Smooth muscle cell (in vitro differentiated cells): ENCODE data around the gene MICAL2. TPM values are rescaled to one million over a fixed set of nuclear protein-coding genes. Genes with fewer than 3 reads are reported as not detected.

Source experiments
- DNase-seq: peaks from one replicate; lab custom pipeline; 2025; ENCODE audit not compliant: unreplicated experiment; lab: John Stamatoyannopoulos, UW
- H2AFZ ChIP-seq: fragments of 200-600 bp; sonication (generic); 2 replicates; pipeline ENCODE4 v1.6.0; 2016; ENCODE audit warnings: antibody characterized with exemption, low read depth, mild to moderate bottlenecking
- H3F3A ChIP-seq: fragments of 200-600 bp; sonication (generic); 2 replicates; pipeline ENCODE4 v1.6.0; 2017; ENCODE audit warnings: antibody characterized with exemption, low read depth
- H3K27ac ChIP-seq: fragments of 200-600 bp; sonication (generic); 2 replicates; pipeline ENCODE4 v1.5.1; 2016; ENCODE audit warnings: low read depth, mild to moderate bottlenecking
- H3K27me3 ChIP-seq: fragments of 200-600 bp; sonication (generic); 2 replicates; pipeline ENCODE4 v1.6.1; 2016; ENCODE audit warnings: low read depth, mild to moderate bottlenecking
- H3K36me3 ChIP-seq: fragments of 200-600 bp; sonication (generic); 2 replicates; pipeline ENCODE4 v1.5.1; 2016; ENCODE audit warnings: low read depth
- H3K4me1 ChIP-seq: fragments of 200-600 bp; sonication (generic); 2 replicates; pipeline ENCODE4 v1.5.1; 2016; ENCODE audit warnings: low read depth
- H3K4me2 ChIP-seq: fragments of 200-600 bp; sonication (generic); 2 replicates; pipeline ENCODE4 v1.6.0; 2016; ENCODE audit warnings: mild to moderate bottlenecking
- H3K4me3 ChIP-seq: fragments of 200-600 bp; sonication (generic); 2 replicates; pipeline ENCODE4 v1.5.1; 2016; ENCODE audit warnings: mild to moderate bottlenecking
- H3K79me2 ChIP-seq: fragments of 200-600 bp; sonication (generic); 2 replicates; pipeline ENCODE4 v1.6.0; 2016; ENCODE audit warnings: low read depth, mild to moderate bottlenecking
- H3K9ac ChIP-seq: fragments of 200-600 bp; sonication (generic); 2 replicates; pipeline ENCODE4 v1.6.0; 2016; ENCODE audit warnings: low read depth
- H3K9me3 ChIP-seq: fragments of 200-600 bp; sonication (generic); replicated peaks from 2 replicates; pipeline ENCODE4 v1.5.1; 2016; ENCODE audit warnings: low read depth
- H4K20me1 ChIP-seq: fragments of 200-600 bp; sonication (generic); 2 replicates; pipeline ENCODE4 v1.6.0; 2016; ENCODE audit warnings: low read depth
- CTCF ChIP-seq: fragments of 200-600 bp; sonication (generic); IDR thresholded peaks from 2 replicates; pipeline ENCODE4 v1.5.1; 2017; ENCODE audit warnings: borderline replicate concordance, mild to moderate bottlenecking, antibody characterized with exemption; ENCODE audit not compliant: insufficient read depth, poor library complexity, severe bottlenecking
- WGBS: methylation state at CpG from one replicate; pipeline ENCODE4 v1.1.7; 2016; ENCODE audit warnings: low lambda C conversion rate; 5-methylcytosine and 5-hydroxymethylcytosine counted together
- polyA plus RNA-seq: library from polyadenylated mRNA; unstranded; fragments of >200 nt; fragmentation: Nextera tagmentation; extraction: Ambion mirVana; gene quantifications from 2 replicates; pipeline ENCODE4 v1.2.1, GENCODE V29; 2016
- total RNA-seq: library from RNA; depleted of rRNA; stranded (reverse); fragments of >200 nt; gene quantifications from 2 replicates; pipeline ENCODE4 v1.2.3, GENCODE V29; 2014

MICAL2 gene
- total RNA-seq (278 and 287 TPM in 2 replicates), polyA plus RNA-seq (158 and 161 TPM in 2 replicates)

DNA sequence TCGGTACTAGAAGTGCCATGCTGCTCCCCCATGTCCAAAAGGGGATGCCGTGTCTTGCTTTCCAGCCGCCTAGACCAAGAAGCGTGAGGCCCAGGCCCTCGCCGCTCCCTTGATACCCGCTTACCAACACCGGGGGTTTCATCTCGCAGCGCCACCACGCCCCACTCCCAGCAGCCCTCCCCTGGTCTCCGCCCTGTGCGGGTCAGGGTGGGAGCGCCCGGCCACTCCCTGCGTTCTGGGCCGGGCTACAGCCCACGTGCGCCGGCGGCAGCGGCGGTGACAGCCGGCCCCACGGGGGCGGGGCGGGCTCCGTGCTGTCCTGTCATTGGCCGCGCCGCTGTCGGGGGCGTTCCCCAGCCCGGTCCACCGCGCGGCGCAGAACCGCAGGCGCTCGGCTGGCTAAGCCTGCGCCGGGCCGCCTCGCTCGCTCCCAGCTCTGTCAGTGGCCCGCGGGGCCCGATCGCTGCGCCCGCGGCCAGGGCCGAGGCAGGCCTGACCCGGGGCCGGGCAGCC lies at the start of gene MICAL2:
Gene MICAL2, plus strand, starts transcription at position 390 of the 513 bp plus-strand sequence. CDS start 51,566 bp downstream, outside the sequence.
- peak; percentile 47 for DNase-seq
- Histone ChIP-seq H3K79me2 (peaks cover 48% of the 10 kb centered on the region), H3K36me3 (no peaks in the 10 kb centered on the region), H3K27me3 (no peaks in the 10 kb centered on the region), H3K4me1 (peaks cover 15% of the 10 kb centered on the region), H2AFZ (peak within 1 kb of the TSS; percentile 42), H3F3A (peaks cover 4% of the 10 kb centered on the region), H3K9me3 (no peaks in the 10 kb centered on the region), H3K9ac (peak within 1 kb of the TSS; percentile 87), H3K4me2 (peak within 1 kb of the TSS; percentile 95), H3K27ac (peak within 1 kb of the TSS; percentile 87), H4K20me1 (peaks cover 40% of the 10 kb centered on the region), H3K4me3 (peak within 1 kb of the TSS; percentile 88)
- 1% methylated on average over 53 of the region's 56 CpGs for WGBS
- no peak for TF ChIP-seq CTCF

GRCh38 chr11:12061851-12062560 lies 48.4 kb upstream of the MICAL2 start:
- no peak for TF ChIP-seq CTCF
- DNase-seq = no peak
- Histone ChIP-seq H3K27ac (no peak overlapping the region), H3K4me2 (no peak overlapping the region), H3K4me3 (no peak overlapping the region), H3F3A (peaks cover under 1% of the 10 kb centered on the region), H3K79me2 (no peaks in the 10 kb centered on the region), H2AFZ (no peak overlapping the region), H3K9ac (no peak overlapping the region), H4K20me1 (no peaks in the 10 kb centered on the region), H3K9me3 (no peaks in the 10 kb centered on the region), H3K4me1 (peaks cover 7% of the 10 kb centered on the region), H3K27me3 (no peaks in the 10 kb centered on the region), H3K36me3 (peaks cover 5% of the 10 kb centered on the region)
- 81% methylated on average over 9 of the region's 9 CpGs for WGBS

- TF ChIP-seq CTCF = no peak
- no peak overlapping the region for H3K9ac ChIP-seq
- no peak overlapping the region for H3K4me2 ChIP-seq
- H3K9me3 ChIP-seq = no peaks in the 10 kb centered on the region
- no peak overlapping the region for H3K4me3 ChIP-seq
- H2AFZ ChIP-seq = no peak overlapping the region
- no peak for DNase-seq
- H3K4me1 ChIP-seq = peaks cover 19% of the 10 kb centered on the region
- no peaks in the 10 kb centered on the region for H3K27me3 ChIP-seq
- H3K27ac ChIP-seq = no peak overlapping the region
- 100% methylated on average over 2 of the region's 2 CpGs for WGBS
- peaks cover 8% of the 10 kb centered on the region for H3F3A ChIP-seq
- peaks cover 5% of the 10 kb centered on the region for H3K36me3 ChIP-seq
- no peaks in the 10 kb centered on the region for H3K79me2 ChIP-seq
- no peaks in the 10 kb centered on the region for H4K20me1 ChIP-seq
Observed at GRCh38 chr11:12063251-12063650, 47.1 kb upstream of the MICAL2 start.
